ENCODE results near the gene PURB. TPM values are rescaled to one million over a fixed set of nuclear protein-coding genes. Genes with fewer than 3 reads are reported as not detected.
A peak's percentile ranks its signal among the peaks of the same experiment; 100 is the strongest.
"Not testable (repeated sequence)": the region's sequence is repeated elsewhere in the genome, so short reads cannot be mapped to it uniquely, and the experiment has no call there.

PURB gene
- 16.9 and 20.9 TPM in 2 replicates for total RNA-seq (2014; rRNA removed; shearing (Covaris generic))

DNA sequence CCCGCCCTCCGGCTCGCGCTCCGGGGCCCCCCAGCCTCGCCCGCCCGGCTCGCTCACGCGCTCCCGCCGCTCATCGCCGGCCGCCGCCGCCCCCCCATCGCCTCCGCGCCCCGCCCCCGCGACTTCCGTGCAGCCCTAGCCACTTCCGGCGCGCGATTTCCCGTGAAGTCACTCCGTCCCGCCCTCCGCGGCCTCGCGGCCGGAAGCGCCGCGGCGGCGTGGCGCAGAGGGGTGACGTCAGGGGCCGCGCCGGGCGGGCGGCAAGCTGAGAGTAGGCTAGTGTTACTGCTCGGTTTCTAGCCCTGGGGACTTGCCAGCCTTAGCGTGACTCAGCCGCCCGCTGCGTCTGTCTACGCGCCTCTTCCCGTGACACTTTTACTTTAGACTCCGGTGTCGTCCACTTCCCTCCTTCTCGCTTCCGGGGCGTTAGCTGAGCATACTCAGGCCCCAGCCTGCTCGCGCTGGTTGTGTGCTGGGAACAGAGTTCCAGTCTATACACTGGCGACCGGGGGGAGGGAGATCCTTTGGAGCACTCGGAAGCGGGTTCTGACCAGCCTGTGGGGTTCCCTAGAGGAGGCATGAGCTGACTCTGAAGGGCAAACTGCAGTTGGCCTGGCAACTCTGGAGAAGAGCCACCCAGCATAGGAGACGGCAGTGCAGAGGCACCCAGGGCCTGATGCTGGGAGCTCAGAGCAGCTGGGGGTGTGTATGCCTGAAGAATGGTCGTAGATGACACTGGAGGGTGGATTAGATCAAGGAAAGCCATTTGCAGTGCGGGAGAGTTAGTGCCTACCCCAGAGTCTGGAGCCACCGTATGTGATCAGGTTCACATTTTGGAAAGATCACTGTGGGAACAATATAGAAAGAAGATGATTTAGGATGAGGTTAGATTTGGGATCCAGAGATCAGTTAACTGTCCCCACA is at the start of gene PURB:
Gene PURB, minus strand, starts transcription at position 137 of the 924 bp plus-strand sequence. CDS start 182 bp downstream, outside the sequence.
- peak; percentile 99 for DNase-seq (ENCODE audit: low spot score)

DNA sequence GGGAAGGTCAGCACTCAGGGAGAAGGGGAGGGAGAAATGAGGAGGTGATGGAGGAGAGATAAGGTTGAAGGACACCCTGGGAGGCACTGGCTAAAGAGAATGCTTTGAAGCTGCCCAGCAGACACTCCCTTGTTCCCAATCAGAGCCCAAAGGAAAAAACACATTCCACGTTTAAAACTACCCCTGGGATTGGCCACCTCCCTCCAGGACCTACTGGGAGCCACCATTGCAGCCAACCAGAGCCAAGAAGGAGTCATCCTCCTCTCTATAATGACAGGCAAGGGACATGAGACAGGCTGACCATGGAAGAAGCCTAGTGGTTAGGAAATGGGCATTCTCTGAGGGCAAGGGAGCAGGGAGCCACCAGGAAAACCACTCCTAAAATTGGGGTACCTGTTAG is 49.7 kb upstream of the PURB start:
- no peak for DNase-seq (ENCODE audit: low spot score)

DNA sequence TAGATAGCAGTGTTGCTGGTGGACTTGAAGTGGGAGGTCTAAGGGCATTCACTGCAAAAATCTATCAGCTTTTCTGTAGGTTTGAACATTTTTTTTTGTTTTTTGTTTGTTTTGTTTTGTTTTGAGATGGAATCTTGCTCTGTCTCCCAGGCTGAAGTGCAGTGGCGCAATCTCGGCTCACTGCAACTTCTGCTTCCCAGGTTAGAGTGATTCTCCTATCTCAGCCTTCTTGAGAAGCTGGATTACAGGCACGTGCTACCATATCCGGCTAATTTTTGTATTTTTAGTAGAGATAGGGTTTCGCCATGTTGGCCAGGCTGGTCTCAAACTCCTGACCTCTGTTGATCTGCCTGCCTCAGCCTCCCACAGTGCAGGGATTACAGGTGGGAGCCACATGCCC is 49.2 kb upstream of the PURB start:
- DNase-seq (ENCODE audit: low spot score) = not testable (repeated sequence)

- DNase-seq (ENCODE audit: low spot score) = no peak
Observed at GRCh38 chr7:44930921-44931320, 45.6 kb upstream of the PURB start.

DNA sequence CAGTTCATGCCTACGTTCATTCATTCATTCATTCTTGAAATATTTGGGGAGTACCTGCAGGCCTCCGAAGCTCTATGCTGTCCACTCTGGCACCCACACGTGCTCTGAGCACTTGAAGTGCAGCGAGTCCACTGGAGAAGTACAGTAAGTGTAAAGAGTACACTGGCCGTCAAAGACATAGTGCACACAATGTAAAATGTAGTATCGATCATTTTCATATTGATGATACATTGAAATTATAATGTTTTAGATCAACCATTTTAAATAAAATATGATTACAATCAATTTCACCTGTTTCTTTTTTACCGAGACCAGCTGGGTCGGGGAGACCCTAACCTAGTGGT is 37.0 kb upstream of the PURB start:
- no peak for DNase-seq (ENCODE audit: low spot score)

DNA sequence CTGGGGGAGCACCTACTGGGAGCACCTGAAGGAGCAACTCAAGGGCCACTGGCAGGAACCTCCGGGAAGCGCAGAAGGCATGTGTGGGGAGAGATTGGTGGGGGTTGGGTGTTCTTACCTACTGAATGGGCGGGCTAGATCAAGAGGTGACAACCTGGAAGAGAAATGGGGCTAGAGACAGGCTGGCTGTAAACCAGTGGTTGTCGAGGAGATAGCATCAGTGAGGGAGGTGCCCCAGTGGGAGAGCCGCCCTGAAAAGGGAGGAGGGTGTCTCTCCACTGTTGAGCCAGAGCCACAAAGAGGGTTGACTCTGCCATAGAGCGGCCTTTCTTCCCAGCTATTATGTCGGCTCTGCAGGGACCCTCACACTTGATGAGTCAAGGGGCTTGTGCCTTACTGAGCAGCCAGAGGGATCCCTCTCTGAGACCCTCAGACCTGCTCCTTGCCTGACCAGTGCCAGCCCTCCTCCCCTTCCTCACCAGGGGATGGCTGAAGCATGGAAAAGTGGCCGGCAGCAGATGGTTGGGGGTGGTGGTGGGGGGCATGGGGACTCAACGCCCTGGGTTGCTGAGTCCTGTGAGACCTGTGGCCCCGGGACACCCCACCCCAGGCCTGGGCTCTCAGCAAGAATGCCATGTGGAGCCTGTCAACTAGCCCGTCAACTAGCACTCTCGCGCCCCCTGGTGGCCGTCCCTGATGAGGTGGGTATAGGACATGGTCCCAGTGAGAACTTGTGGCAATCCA is 36.4 kb upstream of the PURB start:
- peak; percentile 66 for DNase-seq (ENCODE audit: low spot score)

DNA sequence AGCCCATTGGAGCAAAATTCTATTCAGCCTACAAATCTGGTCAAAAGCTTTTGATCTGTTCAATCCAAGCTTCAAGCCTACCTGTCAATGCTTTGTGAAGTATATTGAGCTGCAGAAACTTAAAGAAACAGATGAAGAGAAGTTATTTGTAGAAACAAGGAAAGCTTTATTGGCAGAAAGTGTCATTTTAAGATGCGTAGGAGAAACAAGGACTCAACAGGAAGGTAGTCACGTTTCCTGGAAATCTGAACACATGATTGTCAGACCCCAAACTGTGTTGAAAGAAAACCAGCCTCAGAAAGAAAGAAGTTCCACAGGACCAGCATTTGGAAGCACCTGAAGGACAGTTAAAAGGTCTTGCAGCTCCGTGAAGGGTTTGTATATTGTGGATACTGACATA is 34.8 kb upstream of the PURB start:
- no peak for DNase-seq (ENCODE audit: low spot score)

- no peak for DNase-seq (ENCODE audit: low spot score)
Observed at GRCh38 chr7:44918029-44918428, 32.7 kb upstream of the PURB start.

GRCh38 chr7:44917465-44917864 is 32.1 kb upstream of the PURB start:
- DNase-seq (ENCODE audit: low spot score) = no peak

DNA sequence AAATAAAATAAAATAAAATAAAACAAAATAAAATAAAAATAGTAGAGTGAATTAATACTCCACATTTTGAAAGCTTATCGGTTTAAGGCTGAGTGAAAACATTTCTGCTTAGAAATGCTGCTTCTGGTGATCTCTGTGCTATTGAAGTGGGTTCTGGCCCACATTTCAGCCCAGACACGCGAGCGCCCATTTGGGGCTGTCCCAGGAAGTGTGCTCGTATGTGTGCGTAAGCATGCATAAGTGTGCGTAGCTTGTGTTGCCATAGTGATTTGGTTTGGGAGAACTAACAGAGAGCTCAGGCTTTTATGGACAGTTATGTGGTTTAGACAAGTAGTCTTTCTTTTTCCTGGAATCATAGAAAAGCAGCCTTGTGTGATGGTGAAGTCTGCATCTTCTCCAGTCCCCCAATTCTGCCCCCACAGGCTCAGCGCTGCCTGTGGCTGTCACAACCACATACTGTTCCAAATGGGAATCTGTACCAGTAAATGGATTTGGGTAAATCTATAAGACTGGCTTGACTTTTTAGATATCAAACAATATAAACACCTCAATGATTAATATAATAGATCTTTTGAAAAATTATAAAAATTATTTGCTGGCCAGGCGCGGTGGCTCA is 29.8 kb upstream of the PURB start:
- no peak for DNase-seq (ENCODE audit: low spot score)

- DNase-seq (ENCODE audit: low spot score) = no peak
Observed at GRCh38 chr7:44912775-44913347, 27.5 kb upstream of the PURB start.

DNA sequence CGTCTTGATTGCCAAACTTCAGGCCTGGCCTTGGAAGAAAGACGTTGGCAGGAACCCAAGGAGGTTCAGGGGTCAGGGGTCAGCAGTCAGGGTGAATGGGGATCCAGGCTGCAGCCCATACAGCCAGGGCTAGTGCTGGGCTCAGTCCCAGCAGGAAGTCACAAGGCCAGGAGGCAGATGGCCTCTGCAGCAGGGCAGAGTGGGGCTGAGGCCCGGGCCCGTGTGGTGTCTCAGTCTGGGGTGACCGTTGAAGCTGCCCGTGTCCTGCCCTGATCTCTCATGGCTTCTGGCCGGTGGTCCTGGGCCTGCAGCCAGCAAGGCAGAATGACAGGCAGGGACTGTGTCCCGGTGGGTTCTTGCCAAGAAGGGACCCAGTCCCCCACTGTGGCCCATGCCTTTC is 26.6 kb upstream of the PURB start:
- DNase-seq (ENCODE audit: low spot score) = no peak

DNA sequence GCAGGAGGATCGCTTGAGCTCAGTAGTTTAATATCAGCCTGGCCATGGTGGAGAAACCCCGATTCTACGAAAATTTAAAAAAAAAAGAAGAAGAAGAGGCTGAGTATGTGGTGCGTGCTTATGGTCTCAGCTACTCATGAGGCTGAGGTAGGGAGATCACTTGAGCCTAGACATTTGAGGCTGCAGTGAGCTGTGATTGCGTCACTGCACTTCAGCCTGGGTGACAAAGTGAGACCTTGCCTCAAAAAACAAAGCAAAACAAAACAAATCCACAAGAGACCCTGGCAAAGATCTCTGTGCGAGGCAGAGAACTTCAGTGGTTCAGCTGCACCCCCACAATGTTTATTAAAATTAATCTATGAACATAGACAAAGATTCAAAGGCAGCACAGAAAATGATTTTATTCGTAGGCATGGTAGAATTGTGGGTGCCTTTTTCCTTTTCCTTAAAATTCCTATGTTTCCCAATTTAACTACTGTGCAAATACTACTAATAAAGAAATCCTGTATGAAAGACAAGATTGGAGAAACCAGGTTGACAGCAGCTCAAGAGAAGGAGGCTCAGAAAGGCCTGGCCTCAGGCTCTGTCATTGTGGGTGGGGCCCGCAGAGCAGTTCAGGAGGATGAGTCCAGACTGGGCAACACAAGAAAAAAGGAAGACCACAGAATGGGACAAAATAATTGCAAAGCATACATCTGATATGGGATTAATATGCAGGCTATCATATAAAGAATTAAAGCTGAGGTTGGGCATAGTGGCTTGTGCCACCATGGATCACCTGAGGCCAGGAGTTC is 24.5 kb upstream of the PURB start:
- no peak for DNase-seq (ENCODE audit: low spot score)

- no peak for DNase-seq (ENCODE audit: low spot score)
Observed at GRCh38 chr7:44906965-44907364, 21.6 kb upstream of the PURB start.

DNA sequence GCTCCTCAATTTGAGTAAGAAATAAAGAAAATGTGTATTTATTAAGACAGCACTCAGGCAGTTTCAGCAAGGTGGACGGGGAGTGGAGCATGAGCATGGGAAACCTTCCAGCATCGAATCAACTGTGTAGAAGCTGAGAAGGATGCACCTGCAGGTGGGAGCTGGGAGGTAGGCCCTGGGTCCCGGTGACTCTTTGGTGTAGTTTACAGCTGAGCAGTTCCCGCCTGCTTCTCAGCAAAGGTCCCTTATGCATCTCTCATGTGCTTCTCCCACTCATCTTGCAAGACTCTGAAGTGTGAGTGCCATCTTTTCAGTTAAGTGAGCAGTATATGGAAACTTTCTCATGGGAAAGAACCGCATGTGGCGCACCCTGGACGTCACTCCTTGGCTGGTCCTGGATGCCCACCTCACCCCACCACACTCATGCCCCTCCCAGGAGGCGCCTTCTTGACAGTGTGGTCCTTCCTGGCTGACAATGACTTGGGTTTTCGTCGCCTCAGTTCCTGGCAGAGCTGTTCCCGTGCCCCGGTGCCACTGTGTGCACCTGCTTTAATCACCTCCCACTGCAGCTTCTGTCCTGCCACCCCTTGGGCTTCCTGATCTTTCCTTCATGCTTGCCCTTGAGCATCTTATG is 19.8 kb upstream of the PURB start:
- no peak for DNase-seq (ENCODE audit: low spot score)

- no peak for DNase-seq (ENCODE audit: low spot score)
Observed at GRCh38 chr7:44899443-44899842, 14.1 kb upstream of the PURB start.

GRCh38 chr7:44898039-44898438 is 12.7 kb upstream of the PURB start:
- no peak for DNase-seq (ENCODE audit: low spot score)

DNA sequence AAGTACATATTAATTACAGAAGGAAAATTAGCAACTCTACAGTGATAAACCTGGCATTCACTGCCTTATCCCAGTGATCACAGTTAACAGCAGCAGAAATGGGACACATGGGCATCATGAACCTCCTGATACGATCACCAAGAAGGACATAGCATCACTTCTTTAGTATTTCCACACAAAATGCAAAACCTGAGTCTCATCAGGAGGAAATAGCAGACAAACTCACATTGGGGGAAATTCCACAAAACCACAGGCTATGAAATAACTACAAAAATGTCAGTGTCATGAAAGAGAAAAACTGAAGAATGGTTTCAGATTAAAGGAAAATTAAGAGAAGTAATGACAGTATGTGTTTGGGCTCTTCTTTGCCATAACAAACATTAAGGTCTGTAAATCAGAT is 12.0 kb upstream of the PURB start:
- DNase-seq (ENCODE audit: low spot score) = no peak

- no peak for DNase-seq (ENCODE audit: low spot score)
Observed at GRCh38 chr7:44894888-44895580, 9.7 kb upstream of the PURB start.

GRCh38 chr7:44893710-44894234 is 8.4 kb upstream of the PURB start:
- DNase-seq (ENCODE audit: low spot score) = no peak

Measured in A172 (cell line).